HG03039 (cell line): ENCODE results near the gene ETHE1.

Source experiments
- ATAC-seq: cut with Tn5 transposase; IDR thresholded peaks from one replicate; pipeline ENCODE4 v1.9.1; 2021; ENCODE audit warnings: mild to moderate bottlenecking, moderate library complexity; ENCODE audit not compliant: unreplicated experiment

Gene ETHE1

GRCh38 chr19:43468354-43469159 lies 58.4 kb downstream of the ETHE1 start:
- no peak for ATAC-seq

GRCh38 chr19:43467730-43468129 lies 59.3 kb downstream of the ETHE1 start:
- ATAC-seq, result no peak

DNA sequence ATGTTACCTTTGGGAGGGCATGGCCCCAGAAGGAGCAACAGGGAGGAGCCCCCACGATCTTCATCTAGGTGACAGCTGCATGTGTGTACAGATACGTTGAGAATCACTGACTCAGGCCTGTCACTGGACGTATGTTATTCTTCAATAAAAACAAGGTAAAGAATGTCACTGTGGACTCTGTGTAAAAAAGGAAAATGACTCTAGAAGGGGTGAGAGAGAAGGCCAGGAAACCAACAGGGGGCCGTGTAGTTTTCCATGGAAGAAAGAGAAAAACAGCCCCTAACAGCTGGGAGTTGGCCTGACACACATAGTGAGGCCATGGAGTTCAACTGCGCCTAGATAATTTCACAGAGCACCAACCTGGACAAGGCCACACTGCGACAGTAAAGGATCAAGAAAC lies 59.7 kb downstream of the ETHE1 start:
- ATAC-seq, result no peak

GRCh38 chr19:43466793-43467192 lies 60.2 kb downstream of the ETHE1 start:
- no peak for ATAC-seq

- ATAC-seq, result no peak
Observed at GRCh38 chr19:43465468-43466120, 61.4 kb downstream of the ETHE1 start, which contains the start of gene LYPD3. TSS of gene LYPD3 (minus strand) at chr19:43465608. CDS start at chr19:43465571, 37 bp downstream.

DNA sequence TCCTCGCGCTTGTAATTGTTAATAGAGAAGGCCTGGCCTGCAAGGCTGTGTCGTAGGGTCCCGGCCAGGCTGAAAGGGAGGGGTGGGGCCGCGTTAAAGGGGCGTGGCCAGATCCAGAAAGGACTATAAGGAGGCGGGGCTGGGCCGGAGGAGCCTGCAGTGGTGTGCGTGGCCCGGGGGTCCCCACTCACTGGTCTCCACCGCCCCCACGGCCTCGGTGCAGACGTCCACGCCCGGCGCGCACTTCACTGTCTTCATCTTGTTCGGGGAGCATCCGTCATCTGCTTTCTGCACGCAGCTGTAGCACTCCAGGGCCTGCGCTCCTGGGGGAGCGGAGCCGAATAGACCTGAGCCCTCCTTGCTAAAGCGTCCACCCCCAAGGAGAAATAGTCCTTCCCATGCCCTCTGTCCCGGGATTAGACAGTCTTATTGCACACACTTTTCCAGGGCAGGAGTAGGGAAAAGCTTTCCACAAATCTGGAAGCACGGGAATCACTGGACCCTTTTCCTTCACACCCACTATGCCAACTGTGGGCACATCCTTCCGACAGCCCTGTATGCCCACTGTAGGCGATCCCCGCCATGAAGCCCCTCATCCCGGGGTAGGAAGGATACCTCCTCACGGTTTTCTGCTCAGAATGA lies 62.7 kb downstream of the ETHE1 start:
- ATAC-seq, result peak; percentile 26

GRCh38 chr19:43463381-43464133 lies 63.4 kb downstream of the ETHE1 start:
- peak; percentile 76 for ATAC-seq

GRCh38 chr19:43462785-43463380 lies 64.1 kb downstream of the ETHE1 start:
- ATAC-seq, result no peak

DNA sequence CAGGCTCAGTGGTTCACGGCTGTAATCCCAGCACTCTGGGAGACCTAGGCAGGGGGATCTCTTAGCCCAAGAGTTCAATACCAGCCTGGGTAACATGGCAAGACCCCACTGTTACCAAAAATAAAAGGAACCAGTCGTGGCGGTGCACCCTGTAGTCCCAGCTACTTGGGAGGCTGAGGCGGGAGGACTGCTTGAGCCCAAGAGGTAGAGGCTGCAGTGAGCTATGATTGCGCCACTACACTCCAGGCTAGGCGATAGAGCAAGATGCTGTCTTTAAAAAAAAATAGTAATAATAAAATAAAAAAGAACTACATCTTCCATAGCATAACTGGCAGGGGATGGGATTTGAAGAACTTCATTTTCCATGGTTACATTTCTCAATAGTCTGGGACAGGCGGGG lies 64.6 kb downstream of the ETHE1 start:
- ATAC-seq, result no peak

- ATAC-seq, result no peak
Observed at GRCh38 chr19:43461303-43461702, 65.7 kb downstream of the ETHE1 start.

- ATAC-seq, result no peak
Observed at GRCh38 chr19:43460362-43461016, 66.5 kb downstream of the ETHE1 start.

GRCh38 chr19:43457809-43458208 lies 69.2 kb downstream of the ETHE1 start:
- ATAC-seq, result no peak
